Gastroesophageal sphincter (tissue), 4 donors: ENCODE measurements around the gene FBXW7. TPM values are rescaled to one million over a fixed set of nuclear protein-coding genes. Genes with fewer than 3 reads are reported as not detected.

ENCODE experiments used
- ATAC-seq: fragments of 150-250 bp; one replicate; pipeline ENCODE4 v1.9.1; 2016; ENCODE audit warnings: mild to moderate bottlenecking, moderate library complexity
- H3K27ac ChIP-seq, 4 donors: fragments of 200-600 bp; sonication (generic) in 3 of 4; 1 replicate in 3 of 4; 2 replicates in 1 of 4; pipeline ENCODE4 v1.5.1; 2016 to 2019
- H3K27me3 ChIP-seq: fragments of 200-600 bp; sonication (generic); one replicate; pipeline ENCODE4 v1.5.1; 2019
- H3K36me3 ChIP-seq, 2 donors: fragments of 200-600 bp; sonication (generic); one replicate each; pipeline ENCODE4 v1.5.1; 2019; ENCODE audit warnings: control low read depth in 1 of 2
- H3K4me1 ChIP-seq, 3 donors: fragments of 200-600 bp; sonication (generic); 1 replicate in 2 of 3; 2 replicates in 1 of 3; pipeline ENCODE4 v1.5.1; 2016 to 2019; ENCODE audit warnings: control low read depth in 2 of 3
- H3K4me3 ChIP-seq, 2 donors: fragments of 200-600 bp; sonication (generic); one replicate each; pipeline ENCODE4 v1.5.1; 2019; ENCODE audit warnings: mild to moderate bottlenecking in 1 of 2, moderate library complexity in 1 of 2
- H3K9me3 ChIP-seq, 3 donors: fragments of 200-600 bp; sonication (generic); one replicate each; pipeline ENCODE4 v1.5.1; 2017 to 2019; ENCODE audit warnings: control low read depth in 2 of 3
- EP300 ChIP-seq: sonication (generic); formaldehyde crosslinking; IDR thresholded peaks from one replicate; pipeline ENCODE4 v1.6.1; 2017; ENCODE audit warnings: antibody characterized with exemption, mild to moderate bottlenecking
- POLR2A ChIP-seq, 2 donors: fragments of 450-650 bp; IDR thresholded peaks; one replicate each; pipeline ENCODE4 v1.6.1; 2017; ENCODE audit warnings: antibody characterized with exemption in 2 of 2, mild to moderate bottlenecking in 2 of 2, moderate library complexity in 1 of 2
- POLR2AphosphoS5 ChIP-seq: sonication (generic); formaldehyde crosslinking; IDR thresholded peaks from one replicate; pipeline ENCODE4 v1.6.1; 2017; ENCODE audit warnings: antibody characterized with exemption
- WGBS, 2 donors: methylation state at CpG; one replicate each; pipeline ENCODE4 v1.1.5; 2018; ENCODE audit warnings: low coverage in 1 of 2; 5-methylcytosine and 5-hydroxymethylcytosine counted together
- total RNA-seq, 4 donors: library from RNA; depleted of rRNA; stranded (reverse); fragments of >200 nt; gene quantifications; one replicate each; pipeline ENCODE4 v1.1.0, GENCODE V29; 2016
- TF ChIP-seq, protein P1 (sequence below), 4 experiments: fragments of 200-600 bp in 2 of 4; fragments of 450-650 bp in 2 of 4; sonication (generic) in 1 of 4; IDR thresholded peaks; one replicate each; pipeline ENCODE4 v1.5.1; 2017 to 2019; ENCODE audit warnings: antibody characterized with exemption in 4 of 4, mild to moderate bottlenecking in 2 of 4, moderate library complexity in 2 of 4

Gene FBXW7
- total RNA-seq, 4 donors from 2014 or later: 55.1 to 120 (median 85.5) TPM

DNA sequence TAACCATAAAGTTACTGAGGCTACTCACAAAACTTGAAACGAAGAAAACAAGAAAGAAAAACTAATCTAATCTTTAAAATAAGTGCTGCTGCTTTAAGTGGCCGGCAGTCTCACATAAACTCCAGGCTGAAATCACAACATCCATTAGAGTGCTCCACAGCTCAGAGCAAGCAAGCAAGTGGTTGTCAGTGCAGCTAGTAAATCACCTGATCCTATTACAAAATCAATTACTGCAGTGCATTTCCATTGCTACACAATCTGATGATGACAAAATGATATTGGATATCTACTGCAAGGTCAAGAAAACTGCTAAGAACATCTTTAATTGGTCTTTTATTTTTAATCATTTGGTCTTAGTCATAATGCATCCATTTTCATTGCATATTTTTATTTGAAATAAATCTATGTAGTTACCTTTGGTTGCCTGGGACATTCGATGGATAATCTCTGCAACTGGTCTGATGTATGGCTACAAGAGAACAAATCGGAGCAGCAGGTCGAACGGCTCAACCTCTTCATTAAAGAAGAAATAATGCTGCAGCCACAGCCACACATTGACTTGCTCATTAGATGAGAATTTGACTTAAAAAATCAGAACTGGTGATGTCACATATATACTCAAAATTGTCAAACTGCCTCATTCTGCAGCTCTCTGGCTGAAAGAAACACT, 87.7 kb downstream of the FBXW7 start:
- no peak for ATAC-seq
- 85 to 87% methylated on average over 6 of the region's 6 CpGs for WGBS, 2 donors
- no peaks in the 10 kb centered on the region for H3K4me1 ChIP-seq
- no peaks in the 10 kb centered on the region for H3K36me3 ChIP-seq
- H3K9me3 ChIP-seq: no peaks in the 10 kb centered on the region
- no peak overlapping the region for H3K4me3 ChIP-seq
- TF ChIP-seq EP300 (no peak), POLR2A (IDR thresholded peaks at IDR 0.05) (no peak)
- TF ChIP-seq, protein P1, sequence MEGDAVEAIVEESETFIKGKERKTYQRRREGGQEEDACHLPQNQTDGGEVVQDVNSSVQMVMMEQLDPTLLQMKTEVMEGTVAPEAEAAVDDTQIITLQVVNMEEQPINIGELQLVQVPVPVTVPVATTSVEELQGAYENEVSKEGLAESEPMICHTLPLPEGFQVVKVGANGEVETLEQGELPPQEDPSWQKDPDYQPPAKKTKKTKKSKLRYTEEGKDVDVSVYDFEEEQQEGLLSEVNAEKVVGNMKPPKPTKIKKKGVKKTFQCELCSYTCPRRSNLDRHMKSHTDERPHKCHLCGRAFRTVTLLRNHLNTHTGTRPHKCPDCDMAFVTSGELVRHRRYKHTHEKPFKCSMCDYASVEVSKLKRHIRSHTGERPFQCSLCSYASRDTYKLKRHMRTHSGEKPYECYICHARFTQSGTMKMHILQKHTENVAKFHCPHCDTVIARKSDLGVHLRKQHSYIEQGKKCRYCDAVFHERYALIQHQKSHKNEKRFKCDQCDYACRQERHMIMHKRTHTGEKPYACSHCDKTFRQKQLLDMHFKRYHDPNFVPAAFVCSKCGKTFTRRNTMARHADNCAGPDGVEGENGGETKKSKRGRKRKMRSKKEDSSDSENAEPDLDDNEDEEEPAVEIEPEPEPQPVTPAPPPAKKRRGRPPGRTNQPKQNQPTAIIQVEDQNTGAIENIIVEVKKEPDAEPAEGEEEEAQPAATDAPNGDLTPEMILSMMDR (IDR thresholded peaks at IDR 0.05): no peak
- no peaks in the 10 kb centered on the region for H3K27me3 ChIP-seq
- H3K27ac ChIP-seq: no peak overlapping the region

DNA sequence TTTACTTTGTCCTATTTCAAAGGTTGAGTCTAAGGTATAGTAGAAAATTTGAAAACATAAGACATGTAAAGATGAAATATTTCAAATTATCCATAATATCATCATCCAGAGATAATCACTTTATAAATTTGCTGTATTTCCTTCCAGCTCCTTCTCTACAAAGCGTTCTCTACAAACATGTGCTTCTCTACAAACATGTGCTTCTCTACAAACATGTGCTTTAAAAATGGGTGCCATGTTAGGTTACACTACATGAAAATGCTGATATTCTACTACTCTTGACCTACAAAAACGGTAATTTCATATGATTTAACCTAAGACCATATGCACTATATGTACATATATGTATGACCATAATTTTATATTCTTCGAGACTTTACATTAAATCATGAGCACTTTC, 92.0 kb downstream of the FBXW7 start:
- H3K27ac ChIP-seq: no peak overlapping the region
- H3K4me3 ChIP-seq: no peak overlapping the region
- ATAC-seq: no peak
- H3K27me3 ChIP-seq: no peaks in the 10 kb centered on the region
- no peaks in the 10 kb centered on the region for H3K4me1 ChIP-seq
- no peaks in the 10 kb centered on the region for H3K36me3 ChIP-seq
- WGBS, 2 donors: 97 to 100% methylated on average over 3 of the region's 3 CpGs
- TF ChIP-seq EP300 (no peak), POLR2A (IDR thresholded peaks at IDR 0.05) (no peak), POLR2AphosphoS5 (no peak)
- TF ChIP-seq, protein P1 (IDR thresholded peaks at IDR 0.05): no peak
- H3K9me3 ChIP-seq: no peaks in the 10 kb centered on the region

DNA sequence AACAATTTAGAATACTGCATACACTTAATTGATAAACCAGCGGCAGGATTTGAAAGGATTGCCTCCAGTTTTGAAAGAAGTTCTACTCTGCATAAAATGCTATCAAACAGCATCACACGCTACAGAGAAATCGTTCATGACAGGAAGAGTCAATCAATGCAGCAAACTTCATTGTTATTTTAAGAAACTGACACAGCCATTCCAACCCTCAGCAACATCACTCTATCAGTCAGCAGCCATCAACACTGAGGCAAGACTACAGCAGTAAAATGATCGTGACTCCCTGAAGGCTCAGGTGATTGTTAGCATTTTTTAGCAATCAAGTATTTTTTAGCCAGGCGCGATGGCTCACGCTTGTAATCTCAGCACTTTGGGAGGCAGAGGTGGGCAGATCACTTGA, 98.3 kb downstream of the FBXW7 start:
- Histone ChIP-seq H3K9me3 (no peaks in the 10 kb centered on the region), H3K4me1 (no peaks in the 10 kb centered on the region), H3K27ac (no peak overlapping the region), H3K36me3 (no peaks in the 10 kb centered on the region), H3K27me3 (no peaks in the 10 kb centered on the region), H3K4me3 (no peak overlapping the region)
- TF ChIP-seq EP300: no peak
- TF ChIP-seq, protein P1 (IDR thresholded peaks at IDR 0.05): no peak
- TF ChIP-seq POLR2A (IDR thresholded peaks at IDR 0.05): no peak
- no peak for TF ChIP-seq POLR2AphosphoS5
- ATAC-seq: no peak
- WGBS, 2 donors: 80 to 92% methylated on average over 1 to 7 of the region's 7 CpGs

DNA sequence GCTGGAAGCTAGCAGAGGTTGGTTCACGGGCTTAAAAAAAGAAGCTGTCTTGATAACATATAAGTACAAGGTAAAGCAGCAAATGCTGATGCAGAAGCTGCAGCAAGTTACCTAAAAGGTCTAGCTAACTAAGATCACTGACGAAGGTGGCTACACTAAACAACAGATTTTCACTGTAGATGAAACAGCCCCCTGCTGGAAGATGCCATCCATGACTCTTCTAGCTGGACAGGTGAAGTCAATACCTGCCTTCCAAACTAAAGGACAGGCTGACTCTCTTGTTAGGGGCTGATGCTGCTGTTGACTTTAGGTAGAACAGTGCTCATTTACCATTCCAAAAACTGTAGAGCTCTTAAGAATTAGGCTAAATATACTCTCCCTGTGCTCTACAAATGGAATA, 99.5 kb downstream of the FBXW7 start:
- H3K27ac ChIP-seq: no peak overlapping the region
- no peak for ATAC-seq
- WGBS, 2 donors: 79 to 100% methylated on average over 2 of the region's 2 CpGs

DNA sequence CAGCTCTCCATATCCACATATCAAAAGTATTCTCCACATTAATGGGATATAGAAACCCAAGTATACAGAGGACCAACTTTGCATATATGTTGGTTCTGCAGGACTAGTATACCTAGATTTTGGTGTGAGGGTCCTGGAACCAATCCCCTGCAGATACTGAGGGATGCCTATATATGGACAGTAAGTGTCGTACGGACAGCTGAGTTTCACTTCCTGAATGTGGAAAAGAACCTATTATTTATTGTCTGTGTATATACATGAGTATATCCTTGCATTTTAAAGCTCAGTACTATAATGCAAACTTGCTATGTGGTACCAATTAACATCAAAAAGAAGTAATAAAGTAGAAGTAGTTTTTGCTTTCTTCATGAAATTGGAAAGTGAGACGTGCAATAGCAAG, 101.9 kb downstream of the FBXW7 start:
- TF ChIP-seq POLR2A (IDR thresholded peaks at IDR 0.05) (no peak), EP300 (no peak), POLR2AphosphoS5 (no peak)
- TF ChIP-seq, protein P1 (IDR thresholded peaks at IDR 0.05): no peak
- 98 to 99% methylated on average over 3 of the region's 3 CpGs for WGBS, 2 donors
- no peaks in the 10 kb centered on the region for H3K27me3 ChIP-seq
- H3K27ac ChIP-seq: no peak overlapping the region
- no peaks in the 10 kb centered on the region for H3K4me1 ChIP-seq
- H3K36me3 ChIP-seq: no peaks in the 10 kb centered on the region
- H3K4me3 ChIP-seq: no peak overlapping the region
- no peaks in the 10 kb centered on the region for H3K9me3 ChIP-seq
- no peak for ATAC-seq

More for the DNA sequence above, 99.5 kb downstream of the FBXW7 start:
- no peaks in the 10 kb centered on the region for H3K27me3 ChIP-seq
- TF ChIP-seq, protein P1 (IDR thresholded peaks at IDR 0.05): no peak
- TF ChIP-seq POLR2AphosphoS5 (no peak), POLR2A (IDR thresholded peaks at IDR 0.05) (no peak), EP300 (no peak)
- H3K4me1 ChIP-seq: no peaks in the 10 kb centered on the region
- no peaks in the 10 kb centered on the region for H3K9me3 ChIP-seq
- H3K4me3 ChIP-seq: no peak overlapping the region
- no peaks in the 10 kb centered on the region for H3K36me3 ChIP-seq
